GM12878 (cell line): ENCODE results near the gene ANKRD6. TPM values are rescaled to one million over a fixed set of nuclear protein-coding genes. Genes with fewer than 3 reads are reported as not detected.

ENCODE experiments used
- ATAC-seq: fragments of 200-7000 bp; cut with Tn5 transposase; 3 replicates; pipeline ENCODE4 v1.9.1; 2020; ENCODE audit warnings: mild to moderate bottlenecking, moderate library complexity
- BruUV-seq: library from RNA; stranded (reverse); fragments of 400-500 nt; replicated peaks from 2 replicates; lab custom pipeline; 2021; lab: Mats Ljungman, UMichigan
- CTCF ChIA-PET: fragments of 300-600 bp; sonication (Branson Sonifier 250); formaldehyde crosslinking; extraction: SDS; loops from one replicate; lab custom pipeline; 2021; ENCODE audit warnings: inconsistent platforms; lab: Yijun Ruan, JAX
- POLR2A ChIA-PET: fragments of 350-600 bp; formaldehyde crosslinking; extraction: SDS; loops from one replicate; lab custom pipeline; 2021; ENCODE audit warnings: inconsistent platforms; lab: Charles Lee
- RAD21 ChIA-PET: fragments of 300-600 bp; sonication (Branson Sonifier 250); formaldehyde crosslinking; loops from one replicate; lab custom pipeline; 2023; ENCODE audit warnings: antibody characterized with exemption; ENCODE audit not compliant: unreplicated experiment; lab: Charles Lee
- SMC1A ChIA-PET: fragments of 300-600 bp; sonication (Branson Sonifier 250); formaldehyde crosslinking; loops from one replicate; lab custom pipeline; 2023; ENCODE audit not compliant: unreplicated experiment, uncharacterized antibody; lab: Charles Lee
- DNase-seq: peaks from one replicate; pipeline ENCODE4 v3.0.0-alpha.2; 2011; ENCODE audit warnings: low read depth, low spot score
- FAIRE-seq: peaks from 3 replicates; lab custom pipeline; 2011; peaks lifted over from hg19 to GRCh38; lab: Jason Lieb, UNC
- H2AFZ ChIP-seq: 2 replicates; pipeline ENCODE4 v1.6.0; 2011; ENCODE audit warnings: low read depth, low read length, control low read depth; ENCODE audit not compliant: control insufficient read depth
- H3K27ac ChIP-seq: 2 replicates; pipeline ENCODE4 v1.5.1; 2011; ENCODE audit warnings: control low read depth; ENCODE audit not compliant: control insufficient read depth, insufficient read depth
- H3K27me3 ChIP-seq, 2 experiments: replicated peaks in 1 of 2; 2 replicates each; pipeline versions ENCODE4 v1.6.0 to v1.6.1; 2011; ENCODE audit warnings: low read length in 1 of 2; ENCODE audit not compliant: control insufficient read depth in 2 of 2, insufficient read depth in 2 of 2
- H3K36me3 ChIP-seq, 2 experiments: 2 replicates each; pipeline ENCODE4 v1.5.1; 2011; ENCODE audit warnings: low read length in 1 of 2; ENCODE audit not compliant: control insufficient read depth in 2 of 2, insufficient read depth in 2 of 2
- H3K4me1 ChIP-seq: 2 replicates; pipeline ENCODE4 v1.6.1; 2011; ENCODE audit warnings: mild to moderate bottlenecking, low read length, moderate library complexity, mixed read lengths; ENCODE audit not compliant: control insufficient read depth, insufficient read depth
- H3K4me2 ChIP-seq: 2 replicates; pipeline ENCODE4 v1.6.0; 2011; ENCODE audit warnings: control low read depth; ENCODE audit not compliant: control insufficient read depth, insufficient read depth
- H3K4me3 ChIP-seq: fragments of 200-600 bp; sonication (generic); 2 replicates; pipeline ENCODE4 v1.5.1; 2016
- H3K79me2 ChIP-seq: 2 replicates; pipeline ENCODE4 v1.6.0; 2011; ENCODE audit warnings: low read length; ENCODE audit not compliant: control insufficient read depth, insufficient read depth
- H3K9ac ChIP-seq: 2 replicates; pipeline ENCODE4 v1.8.0; 2011; ENCODE audit warnings: low read length, control low read depth, mixed read lengths; ENCODE audit not compliant: control insufficient read depth, insufficient read depth
- H3K9me3 ChIP-seq: replicated peaks from 3 replicates; pipeline ENCODE4 v1.5.1; 2011; ENCODE audit warnings: mild to moderate bottlenecking, low read length; ENCODE audit not compliant: control insufficient read depth, insufficient read depth
- H4K20me1 ChIP-seq: 2 replicates; pipeline ENCODE4 v1.6.0; 2011; ENCODE audit not compliant: control insufficient read depth, insufficient read depth
- BACH1 ChIP-seq: fragments of 450-650 bp; IDR thresholded peaks from 2 replicates; pipeline ENCODE4 v1.6.1; 2017; ENCODE audit warnings: mild to moderate bottlenecking, borderline replicate concordance
- BCL11A ChIP-seq: IDR thresholded peaks from 2 replicates; pipeline ENCODE4 v1.6.1; 2011; ENCODE audit warnings: low read depth, low read length
- BHLHE40 ChIP-seq, 2 experiments: fragments of 450-650 bp in 1 of 2; IDR thresholded peaks; 2 replicates each; pipeline ENCODE4 v1.6.1; 2011 to 2017; ENCODE audit warnings: low read depth in 2 of 2, borderline replicate concordance in 1 of 2, improper control_type of control experiment in 1 of 2, low read length in 1 of 2, mild to moderate bottlenecking in 1 of 2
- CHD4 ChIP-seq: fragments of 200-600 bp; sonication (generic); IDR thresholded peaks from 2 replicates; pipeline ENCODE4 v1.6.1; 2016; ENCODE audit warnings: mild to moderate bottlenecking
- GATAD2B ChIP-seq: fragments of 450-650 bp; conservative IDR thresholded peaks from 2 replicates; pipeline ENCODE4 v1.6.1; 2017; ENCODE audit warnings: low read depth, mild to moderate bottlenecking, moderate library complexity
- SUPT20H ChIP-seq: IDR thresholded peaks from 2 replicates; pipeline ENCODE4 v1.6.1; 2011; ENCODE audit warnings: low read depth, mild to moderate bottlenecking, low read length, moderate library complexity, borderline replicate concordance; ENCODE audit not compliant: control insufficient read depth
- TCF3 ChIP-seq: IDR thresholded peaks from 2 replicates; pipeline ENCODE4 v1.6.1; 2012; ENCODE audit warnings: low read depth, mild to moderate bottlenecking, low read length, borderline replicate concordance; ENCODE audit not compliant: insufficient read depth
- WGBS: methylation state at CpG from one replicate; pipeline ENCODE4 v1.1.6; 2016; ENCODE audit warnings: low lambda C conversion rate; ENCODE audit not compliant: insufficient replicate concordance, insufficient coverage; ENCODE audit errors: missing lambda C conversion rate; 5-methylcytosine and 5-hydroxymethylcytosine counted together
- in situ Hi-C: fragments of 300-500 bp; cut with MboI; formaldehyde crosslinking; loops from 9 replicates; pipeline ENCODE4 v1.14.3; 2018; ENCODE audit warnings: mixed read lengths
- intact Hi-C: fragments of 100-400 bp; cut with micrococcal nuclease; formaldehyde crosslinking; loops from one replicate; pipeline ENCODE4 v1.14.2; 2022; ENCODE audit not compliant: unreplicated experiment
- polyA plus RNA-seq, 11 experiments: library from polyadenylated mRNA; depleted of rRNA in 4 of 11; unstranded in 6 of 11; stranded (reverse) in 5 of 11; fragments of >200 nt; fragmentation: Nextera tagmentation in 4 of 11; fragmentation: Illumina TruSeq in 1 of 11; extraction: Ambion mirVana in 4 of 11; extraction: Trizol in 1 of 11; gene quantifications; 1 replicate in 1 of 11; 2 replicates in 10 of 11; pipeline versions ENCODE4 v1.2.1 to v1.2.3, GENCODE V29; 2011 to 2016; ENCODE audit warnings: inconsistent platforms in 2 of 11, missing spikeins in 2 of 11, low read depth in 1 of 11
- total RNA-seq, 4 experiments: library from RNA; depleted of rRNA in 3 of 4; stranded (reverse); fragments of >200 nt in 3 of 4; fragmentation: Illumina TruSeq in 1 of 4; extraction: Trizol in 1 of 4; gene quantifications; 2 replicates each; pipeline versions ENCODE4 v1.2.1 to v1.2.3, GENCODE V29; 2013 to 2021
- TF ChIP-seq, protein P1 (sequence below): IDR thresholded peaks from 2 replicates; pipeline ENCODE4 v1.6.1; 2012; ENCODE audit warnings: low read length, inconsistent platforms
- TF ChIP-seq, protein P2 (sequence below): IDR thresholded peaks from 2 replicates; pipeline ENCODE4 v1.6.1; 2012; ENCODE audit warnings: improper control_type of control experiment, low read depth, low read length; ENCODE audit not compliant: insufficient replicate concordance
- TF ChIP-seq, protein P3 (sequence below): fragments of 450-650 bp; IDR thresholded peaks from 2 replicates; pipeline ENCODE4 v1.6.1; 2017; ENCODE audit warnings: mild to moderate bottlenecking, moderate library complexity

Gene ANKRD6
- total and polyA plus RNA-seq, 10 of the 15 experiments (the other 5 are each of a cell fraction or from before 2014, with no cell fraction given): 0.03 to 0.90 (median 0.38) TPM

DNA sequence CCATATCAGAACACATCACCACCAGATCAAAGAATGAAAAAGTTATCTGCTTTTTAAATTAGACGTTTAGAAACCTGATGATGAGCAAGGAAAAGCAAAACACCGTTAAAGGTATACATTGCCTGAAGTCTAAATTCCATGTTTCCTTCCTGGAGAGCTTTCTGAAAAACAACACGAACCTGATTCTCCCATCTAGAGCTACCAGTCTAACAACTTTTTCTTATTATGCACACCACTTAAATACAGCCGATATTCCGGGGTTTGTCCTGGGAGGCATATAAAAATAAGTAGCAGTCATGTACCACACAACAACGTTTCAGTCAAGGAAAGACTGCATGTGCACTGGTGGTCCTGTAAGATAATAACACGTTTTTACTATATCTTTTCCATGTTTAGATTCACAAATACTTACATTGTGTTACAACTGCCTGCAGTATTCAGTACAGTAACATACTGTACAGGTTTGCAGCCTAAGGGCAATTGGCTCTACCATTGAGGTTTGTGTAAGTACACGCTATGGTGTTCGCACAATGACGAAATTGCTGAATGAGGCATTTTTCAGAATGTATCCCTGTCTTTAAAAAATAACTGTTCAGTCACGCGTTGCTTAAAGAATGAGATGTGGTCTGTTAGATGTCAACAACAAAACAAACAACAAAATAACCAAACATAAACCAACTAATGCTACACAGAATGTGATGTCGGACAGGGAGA lies 224.7 kb downstream of the ANKRD6 start:
- Histone ChIP-seq H4K20me1 (no peaks in the 10 kb centered on the region), H3K9ac (no peak overlapping the region), H3K9me3 (no peaks in the 10 kb centered on the region), H2AFZ (no peak overlapping the region), H3K27ac (no peak overlapping the region), H3K79me2 (no peaks in the 10 kb centered on the region), H3K27me3 (no peaks in the 10 kb centered on the region), H3K4me1 (no peaks in the 10 kb centered on the region), H3K4me3 (no peak overlapping the region), H3K4me2 (no peak overlapping the region), H3K36me3 (peaks cover 14 to 29% of the 10 kb centered on the region in 2 experiments)
- RAD21 ChIA-PET: no interaction called here
- ATAC-seq (no peak), FAIRE-seq (no peak), DNase-seq (no peak)
- SMC1A ChIA-PET: no interaction called here
- CTCF ChIA-PET: no interaction called here
- POLR2A ChIA-PET: no interaction called here
- BruUV-seq: no TSS peak
- intact Hi-C loops: no loop called here
- in situ Hi-C loops: no loop called here
- 96% methylated on average over 13 of the region's 13 CpGs for WGBS
- no peak for TF ChIP-seq BCL11A
- no peak for TF ChIP-seq TCF3
- TF ChIP-seq, protein P1, sequence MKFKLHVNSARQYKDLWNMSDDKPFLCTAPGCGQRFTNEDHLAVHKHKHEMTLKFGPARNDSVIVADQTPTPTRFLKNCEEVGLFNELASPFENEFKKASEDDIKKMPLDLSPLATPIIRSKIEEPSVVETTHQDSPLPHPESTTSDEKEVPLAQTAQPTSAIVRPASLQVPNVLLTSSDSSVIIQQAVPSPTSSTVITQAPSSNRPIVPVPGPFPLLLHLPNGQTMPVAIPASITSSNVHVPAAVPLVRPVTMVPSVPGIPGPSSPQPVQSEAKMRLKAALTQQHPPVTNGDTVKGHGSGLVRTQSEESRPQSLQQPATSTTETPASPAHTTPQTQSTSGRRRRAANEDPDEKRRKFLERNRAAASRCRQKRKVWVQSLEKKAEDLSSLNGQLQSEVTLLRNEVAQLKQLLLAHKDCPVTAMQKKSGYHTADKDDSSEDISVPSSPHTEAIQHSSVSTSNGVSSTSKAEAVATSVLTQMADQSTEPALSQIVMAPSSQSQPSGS: no peak
- TF ChIP-seq CHD4: no peak
- no peak for TF ChIP-seq GATAD2B
- TF ChIP-seq SUPT20H: no peak
- no peak for TF ChIP-seq BHLHE40 (IDR thresholded peaks at IDR 0.05; ENCODE audit: borderline replicate concordance in 1 of 2, low read depth in 2 of 2, low read length in 1 of 2)
- TF ChIP-seq, protein P2, sequence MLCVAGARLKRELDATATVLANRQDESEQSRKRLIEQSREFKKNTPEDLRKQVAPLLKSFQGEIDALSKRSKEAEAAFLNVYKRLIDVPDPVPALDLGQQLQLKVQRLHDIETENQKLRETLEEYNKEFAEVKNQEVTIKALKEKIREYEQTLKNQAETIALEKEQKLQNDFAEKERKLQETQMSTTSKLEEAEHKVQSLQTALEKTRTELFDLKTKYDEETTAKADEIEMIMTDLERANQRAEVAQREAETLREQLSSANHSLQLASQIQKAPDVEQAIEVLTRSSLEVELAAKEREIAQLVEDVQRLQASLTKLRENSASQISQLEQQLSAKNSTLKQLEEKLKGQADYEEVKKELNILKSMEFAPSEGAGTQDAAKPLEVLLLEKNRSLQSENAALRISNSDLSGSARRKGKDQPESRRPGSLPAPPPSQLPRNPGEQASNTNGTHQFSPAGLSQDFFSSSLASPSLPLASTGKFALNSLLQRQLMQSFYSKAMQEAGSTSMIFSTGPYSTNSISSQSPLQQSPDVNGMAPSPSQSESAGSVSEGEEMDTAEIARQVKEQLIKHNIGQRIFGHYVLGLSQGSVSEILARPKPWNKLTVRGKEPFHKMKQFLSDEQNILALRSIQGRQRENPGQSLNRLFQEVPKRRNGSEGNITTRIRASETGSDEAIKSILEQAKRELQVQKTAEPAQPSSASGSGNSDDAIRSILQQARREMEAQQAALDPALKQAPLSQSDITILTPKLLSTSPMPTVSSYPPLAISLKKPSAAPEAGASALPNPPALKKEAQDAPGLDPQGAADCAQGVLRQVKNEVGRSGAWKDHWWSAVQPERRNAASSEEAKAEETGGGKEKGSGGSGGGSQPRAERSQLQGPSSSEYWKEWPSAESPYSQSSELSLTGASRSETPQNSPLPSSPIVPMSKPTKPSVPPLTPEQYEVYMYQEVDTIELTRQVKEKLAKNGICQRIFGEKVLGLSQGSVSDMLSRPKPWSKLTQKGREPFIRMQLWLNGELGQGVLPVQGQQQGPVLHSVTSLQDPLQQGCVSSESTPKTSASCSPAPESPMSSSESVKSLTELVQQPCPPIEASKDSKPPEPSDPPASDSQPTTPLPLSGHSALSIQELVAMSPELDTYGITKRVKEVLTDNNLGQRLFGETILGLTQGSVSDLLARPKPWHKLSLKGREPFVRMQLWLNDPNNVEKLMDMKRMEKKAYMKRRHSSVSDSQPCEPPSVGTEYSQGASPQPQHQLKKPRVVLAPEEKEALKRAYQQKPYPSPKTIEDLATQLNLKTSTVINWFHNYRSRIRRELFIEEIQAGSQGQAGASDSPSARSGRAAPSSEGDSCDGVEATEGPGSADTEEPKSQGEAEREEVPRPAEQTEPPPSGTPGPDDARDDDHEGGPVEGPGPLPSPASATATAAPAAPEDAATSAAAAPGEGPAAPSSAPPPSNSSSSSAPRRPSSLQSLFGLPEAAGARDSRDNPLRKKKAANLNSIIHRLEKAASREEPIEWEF: no peak
- TF ChIP-seq, protein P3, sequence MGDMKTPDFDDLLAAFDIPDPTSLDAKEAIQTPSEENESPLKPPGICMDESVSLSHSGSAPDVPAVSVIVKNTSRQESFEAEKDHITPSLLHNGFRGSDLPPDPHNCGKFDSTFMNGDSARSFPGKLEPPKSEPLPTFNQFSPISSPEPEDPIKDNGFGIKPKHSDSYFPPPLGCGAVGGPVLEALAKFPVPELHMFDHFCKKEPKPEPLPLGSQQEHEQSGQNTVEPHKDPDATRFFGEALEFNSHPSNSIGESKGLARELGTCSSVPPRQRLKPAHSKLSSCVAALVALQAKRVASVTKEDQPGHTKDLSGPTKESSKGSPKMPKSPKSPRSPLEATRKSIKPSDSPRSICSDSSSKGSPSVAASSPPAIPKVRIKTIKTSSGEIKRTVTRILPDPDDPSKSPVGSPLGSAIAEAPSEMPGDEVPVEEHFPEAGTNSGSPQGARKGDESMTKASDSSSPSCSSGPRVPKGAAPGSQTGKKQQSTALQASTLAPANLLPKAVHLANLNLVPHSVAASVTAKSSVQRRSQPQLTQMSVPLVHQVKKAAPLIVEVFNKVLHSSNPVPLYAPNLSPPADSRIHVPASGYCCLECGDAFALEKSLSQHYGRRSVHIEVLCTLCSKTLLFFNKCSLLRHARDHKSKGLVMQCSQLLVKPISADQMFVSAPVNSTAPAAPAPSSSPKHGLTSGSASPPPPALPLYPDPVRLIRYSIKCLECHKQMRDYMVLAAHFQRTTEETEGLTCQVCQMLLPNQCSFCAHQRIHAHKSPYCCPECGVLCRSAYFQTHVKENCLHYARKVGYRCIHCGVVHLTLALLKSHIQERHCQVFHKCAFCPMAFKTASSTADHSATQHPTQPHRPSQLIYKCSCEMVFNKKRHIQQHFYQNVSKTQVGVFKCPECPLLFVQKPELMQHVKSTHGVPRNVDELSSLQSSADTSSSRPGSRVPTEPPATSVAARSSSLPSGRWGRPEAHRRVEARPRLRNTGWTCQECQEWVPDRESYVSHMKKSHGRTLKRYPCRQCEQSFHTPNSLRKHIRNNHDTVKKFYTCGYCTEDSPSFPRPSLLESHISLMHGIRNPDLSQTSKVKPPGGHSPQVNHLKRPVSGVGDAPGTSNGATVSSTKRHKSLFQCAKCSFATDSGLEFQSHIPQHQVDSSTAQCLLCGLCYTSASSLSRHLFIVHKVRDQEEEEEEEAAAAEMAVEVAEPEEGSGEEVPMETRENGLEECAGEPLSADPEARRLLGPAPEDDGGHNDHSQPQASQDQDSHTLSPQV: no peak
- TF ChIP-seq BACH1: no peak
